K562 (cell line): Measurements from ENCODE around the gene ALKBH4. TPM values are rescaled to one million over a fixed set of nuclear protein-coding genes. Genes with fewer than 3 reads are reported as not detected.
A peak's percentile ranks its signal among the peaks of the same experiment; 100 is the strongest.

Experiments
- ATAC-seq: fragments of 200-7000 bp; cut with Tn5 transposase; 3 replicates; pipeline ENCODE4 v1.9.1; 2020; ENCODE audit warnings: moderate library complexity
- BruUV-seq: library from RNA; stranded (reverse); fragments of 400-500 nt; replicated peaks from 2 replicates; lab custom pipeline; 2021; lab: Mats Ljungman, UMichigan
- CTCF ChIA-PET: fragments of 300-600 bp; formaldehyde crosslinking; extraction: SDS; loops from one replicate; lab custom pipeline; 2021; ENCODE audit warnings: low intra/inter-chr PET ratio; lab: Yijun Ruan, JAX
- POLR2A ChIA-PET: fragments of 300-600, 350-650 bp; sonication (Branson Sonifier 250); formaldehyde crosslinking; extraction: SDS; loops from one replicate; lab custom pipeline; 2021; ENCODE audit warnings: antibody characterized with exemption, inconsistent platforms; lab: Yijun Ruan, JAX
- DNase-seq, 4 experiments: peaks; one replicate each; pipeline versions ENCODE4 v3.0.0 to v3.0.0-alpha.2; 2011 to 2018; ENCODE audit warnings: low spot score in 3 of 4, mixed read lengths in 3 of 4; ENCODE audit errors: extremely low read depth in 1 of 4
- FAIRE-seq: peaks from 2 replicates; lab custom pipeline; 2011; peaks lifted over from hg19 to GRCh38; lab: Jason Lieb, UNC
- H2AFZ ChIP-seq: 2 replicates; pipeline ENCODE4 v1.6.0; 2011; ENCODE audit warnings: low read depth, low read length, control low read depth, inconsistent platforms
- H3K27ac ChIP-seq: fragments of 200-600 bp; 3 replicates; pipeline ENCODE4 v1.8.0; 2011; ENCODE audit warnings: low read depth, mild to moderate bottlenecking, control low read depth, inconsistent platforms, low read length, moderate library complexity, mixed read lengths; ENCODE audit errors: extremely low read depth
- H3K27me3 ChIP-seq, 2 experiments: fragments of 300-600 bp in 1 of 2; 2 replicates in 1 of 2; 3 replicates in 1 of 2; pipeline versions ENCODE4 v1.6.0 to v1.8.0; 2011; ENCODE audit warnings: inconsistent platforms in 2 of 2, low read length in 2 of 2, mild to moderate bottlenecking in 1 of 2, mixed read lengths in 1 of 2, moderate library complexity in 1 of 2; ENCODE audit not compliant: control insufficient read depth in 2 of 2, insufficient read depth in 2 of 2
- H3K36me3 ChIP-seq: fragments of 300-600 bp; 3 replicates; pipeline ENCODE4 v1.8.0; 2011; ENCODE audit warnings: mild to moderate bottlenecking, low read length, inconsistent platforms; ENCODE audit not compliant: control insufficient read depth, insufficient read depth
- H3K4me1 ChIP-seq, 2 experiments: fragments of 200-600 bp in 1 of 2; replicated peaks in 1 of 2; 2 replicates in 1 of 2; 3 replicates in 1 of 2; pipeline versions ENCODE4 v1.5.1 to v1.8.0; 2011; ENCODE audit warnings: inconsistent platforms in 2 of 2, low read length in 2 of 2, mild to moderate bottlenecking in 1 of 2, mixed read lengths in 1 of 2, moderate library complexity in 1 of 2; ENCODE audit not compliant: control insufficient read depth in 2 of 2, insufficient read depth in 2 of 2
- H3K4me2 ChIP-seq: 2 replicates; pipeline ENCODE4 v1.6.1; 2011; ENCODE audit warnings: low read length, control low read depth, inconsistent platforms, mixed read lengths; ENCODE audit not compliant: insufficient read depth
- H3K4me3 ChIP-seq: fragments of 200-600 bp; sonication (generic), shearing (Covaris generic); 2 replicates; pipeline ENCODE4 v1.5.1; 2016; ENCODE audit warnings: control low read depth, inconsistent platforms
- H3K79me2 ChIP-seq: fragments of 200-600 bp; 3 replicates; pipeline ENCODE4 v1.8.0; 2011; ENCODE audit warnings: low read length, inconsistent platforms; ENCODE audit not compliant: control insufficient read depth, insufficient read depth
- H3K9ac ChIP-seq, 2 experiments: 2 replicates each; pipeline versions ENCODE4 v1.6.0 to v1.6.1; 2011; ENCODE audit warnings: low read depth in 2 of 2, low read length in 2 of 2, control low read depth in 1 of 2, inconsistent platforms in 1 of 2, mild to moderate bottlenecking in 1 of 2, mixed read lengths in 1 of 2; ENCODE audit not compliant: insufficient read depth in 1 of 2
- H3K9me1 ChIP-seq: one replicate; pipeline ENCODE4 v1.6.0; 2011; ENCODE audit warnings: inconsistent platforms, mild to moderate bottlenecking, low read length, moderate library complexity; ENCODE audit not compliant: control insufficient read depth, insufficient read depth
- H3K9me3 ChIP-seq: replicated peaks from 2 replicates; pipeline ENCODE4 v1.5.1; 2011; ENCODE audit warnings: low read depth, low read length, inconsistent platforms; ENCODE audit not compliant: control insufficient read depth, insufficient read depth
- H4K20me1 ChIP-seq: replicated peaks from 2 replicates; pipeline ENCODE4 v1.6.1; 2011; ENCODE audit warnings: low read length, inconsistent platforms, mixed read lengths; ENCODE audit not compliant: control insufficient read depth, insufficient read depth
- CBFB ChIP-seq: sonication (generic); formaldehyde crosslinking; IDR thresholded peaks from 2 replicates; pipeline ENCODE4 v1.4.0; 2020; ENCODE audit warnings: mild to moderate bottlenecking, missing genetic modification reagents
- CSDE1 ChIP-seq, 2 experiments: fragments of 450-650 bp; IDR thresholded peaks; 2 replicates each; pipeline ENCODE4 v1.6.1; 2016; ENCODE audit warnings: mild to moderate bottlenecking in 1 of 2
- DNMT1 ChIP-seq: fragments of 450-650 bp; IDR thresholded peaks from 2 replicates; pipeline ENCODE4 v1.6.1; 2016; ENCODE audit warnings: antibody characterized with exemption, mild to moderate bottlenecking
- GATA2 ChIP-seq: sonication (generic); formaldehyde crosslinking; IDR thresholded peaks from 2 replicates; pipeline ENCODE4 v1.4.0; 2020; ENCODE audit warnings: mild to moderate bottlenecking, missing genetic modification reagents
- HDAC3 ChIP-seq: fragments of 450-650 bp; IDR thresholded peaks from 2 replicates; pipeline ENCODE4 v1.6.1; 2018; ENCODE audit warnings: borderline replicate concordance, mild to moderate bottlenecking, moderate library complexity; ENCODE audit not compliant: partially characterized antibody
- HMG20A ChIP-seq: fragments of 450-650 bp; formaldehyde crosslinking; conservative IDR thresholded peaks from 2 replicates; pipeline ENCODE4 v1.4.0; 2020; ENCODE audit warnings: mild to moderate bottlenecking, mixed read lengths
- MIER1 ChIP-seq: fragments of 450-650 bp; IDR thresholded peaks from 2 replicates; pipeline ENCODE4 v1.6.1; 2016; ENCODE audit warnings: antibody characterized with exemption, mild to moderate bottlenecking, low read depth
- PTRF ChIP-seq: fragments of 450-650 bp; IDR thresholded peaks from 2 replicates; pipeline ENCODE4 v1.6.1; 2016; ENCODE audit warnings: mild to moderate bottlenecking, missing genetic modification characterization, missing compliant biosample characterization
- SMARCE1 ChIP-seq: fragments of 450-650 bp; IDR thresholded peaks from 2 replicates; pipeline ENCODE4 v1.7.1; 2016; ENCODE audit warnings: mild to moderate bottlenecking
- WGBS: fragments of 100-300 bp; shearing (Covaris generic); methylation state at CpG from one replicate; pipeline ENCODE4 v1.1.6; 2016; ENCODE audit warnings: low coverage, mixed read lengths; ENCODE audit not compliant: insufficient coverage; ENCODE audit errors: missing lambda C conversion rate; 5-methylcytosine and 5-hydroxymethylcytosine counted together
- in situ Hi-C: fragments of 300-500 bp; cut with MboI; formaldehyde crosslinking; loops from 4 replicates; pipeline ENCODE4 v1.15.0; 2018; ENCODE audit warnings: inconsistent platforms, mixed read lengths
- intact Hi-C: fragments of 100-400 bp; cut with micrococcal nuclease; formaldehyde crosslinking; loops from 2 replicates; pipeline ENCODE4 v1.14.2; 2022
- polyA plus RNA-seq, 8 experiments: library from polyadenylated mRNA; depleted of rRNA in 4 of 8; stranded (reverse) in 5 of 8; unstranded in 3 of 8; fragments of >200 nt; fragmentation: Nextera tagmentation in 2 of 8; fragmentation: Illumina TruSeq in 1 of 8; extraction: Ambion mirVana in 2 of 8; extraction: Trizol in 1 of 8; gene quantifications; 2 replicates each; pipeline versions ENCODE4 v1.2.1 to v1.2.3, GENCODE V29; 2011 to 2014; ENCODE audit warnings: inconsistent platforms in 1 of 8, missing spikeins in 1 of 8
- total RNA-seq, 7 experiments: library from RNA; depleted of rRNA in 6 of 7; stranded (reverse); fragments of >200 nt in 6 of 7; fragmentation: Illumina TruSeq in 2 of 7; extraction: Trizol in 2 of 7; gene quantifications; 2 replicates each; pipeline versions ENCODE4 v1.2.1 to v1.2.3, GENCODE V29; 2011 to 2021; ENCODE audit warnings: low replicate concordance in 1 of 7
- TF ChIP-seq, protein P1 (sequence below): sonication (generic); formaldehyde crosslinking; IDR thresholded peaks from 2 replicates; pipeline ENCODE4 v1.9.0; 2022; ENCODE audit warnings: mild to moderate bottlenecking, missing genetic modification reagents
- TF ChIP-seq, protein P2 (sequence below): sonication (generic); formaldehyde crosslinking; IDR thresholded peaks from 2 replicates; pipeline ENCODE4 v1.8.0; 2022; ENCODE audit warnings: missing genetic modification reagents, mild to moderate bottlenecking, borderline replicate concordance

The ALKBH4 gene
- total and polyA plus RNA-seq, 9 of the 15 experiments (the other 6 are each of a cell fraction or from before 2014, with no cell fraction given): 4.6 to 21.4 (median 11.8) TPM

DNA sequence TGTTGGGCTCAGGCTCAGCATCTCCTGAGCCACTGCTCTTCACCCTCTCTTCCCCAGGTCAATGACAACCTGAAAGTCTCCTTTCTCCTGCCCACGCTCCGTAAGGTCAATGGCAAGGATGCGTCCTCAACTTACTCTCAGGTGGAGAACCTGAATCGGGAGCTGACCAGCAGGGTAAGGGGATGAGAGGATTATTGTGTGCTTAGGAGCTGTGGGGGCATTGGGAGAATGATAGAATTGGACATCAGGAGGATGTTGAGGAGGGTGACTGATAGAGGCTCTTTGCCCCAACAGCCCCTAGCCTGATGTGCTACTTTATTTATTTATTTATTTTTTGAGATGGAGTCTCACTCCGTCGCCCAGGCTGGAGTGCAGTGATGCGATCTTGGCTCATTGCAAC is 1.4 kb upstream of the ALKBH4 start:
- H3K4me1 ChIP-seq: peaks cover 11 to 61% of the 10 kb centered on the region in 2 experiments; a peak in 3 of 5 replicates
- H3K4me3 ChIP-seq: peak overlapping the region; percentile 93; the same call in 1 of the 2 replicates
- peaks cover 42% of the 10 kb centered on the region for H3K79me2 ChIP-seq
- peak overlapping the region; percentile 96; a peak in 3 of 4 replicates for H3K9ac ChIP-seq
- H3K9me3 ChIP-seq: no peaks in the 10 kb centered on the region
- WGBS: 92% methylated on average over 7 of the region's 7 CpGs
- POLR2A ChIA-PET: no interaction called here
- BruUV-seq: no TSS peak
- FAIRE-seq (no peak), ATAC-seq (no peak), DNase-seq (no peak)
- H3K9me1 ChIP-seq: peaks cover 5% of the 10 kb centered on the region
- no peaks in the 10 kb centered on the region for H3K27me3 ChIP-seq
- no peak for TF ChIP-seq CSDE1 (IDR thresholded peaks at IDR 0.05)
- 0 out of 2 replicates have a peak, but pooled peaks have one; percentile 30 for TF ChIP-seq CBFB (CRISPR knock-in tag)
- no peak overlapping the region for H3K27ac ChIP-seq
- H3K4me2 ChIP-seq: peak overlapping the region; percentile 95
- no peaks in the 10 kb centered on the region for H4K20me1 ChIP-seq
- CTCF ChIA-PET: interaction anchor here (1.4 kb wide), 1 partner anchor 54 kb away, joined by 4 read pairs; no protein-coding TSS in a partner anchor
- intact Hi-C loops: no loop called here
- peaks cover 46% of the 10 kb centered on the region; the same call in 2 of the 3 replicates for H3K36me3 ChIP-seq
- in situ Hi-C loops: loop anchor here (25.0 kb wide), 2 partner anchors 96 to 196 kb away; partner anchors contain the start of genes POLR2J2, POLR2J3, SPDYE2 and SPDYE2B
- H2AFZ ChIP-seq: no peak overlapping the region

DNA sequence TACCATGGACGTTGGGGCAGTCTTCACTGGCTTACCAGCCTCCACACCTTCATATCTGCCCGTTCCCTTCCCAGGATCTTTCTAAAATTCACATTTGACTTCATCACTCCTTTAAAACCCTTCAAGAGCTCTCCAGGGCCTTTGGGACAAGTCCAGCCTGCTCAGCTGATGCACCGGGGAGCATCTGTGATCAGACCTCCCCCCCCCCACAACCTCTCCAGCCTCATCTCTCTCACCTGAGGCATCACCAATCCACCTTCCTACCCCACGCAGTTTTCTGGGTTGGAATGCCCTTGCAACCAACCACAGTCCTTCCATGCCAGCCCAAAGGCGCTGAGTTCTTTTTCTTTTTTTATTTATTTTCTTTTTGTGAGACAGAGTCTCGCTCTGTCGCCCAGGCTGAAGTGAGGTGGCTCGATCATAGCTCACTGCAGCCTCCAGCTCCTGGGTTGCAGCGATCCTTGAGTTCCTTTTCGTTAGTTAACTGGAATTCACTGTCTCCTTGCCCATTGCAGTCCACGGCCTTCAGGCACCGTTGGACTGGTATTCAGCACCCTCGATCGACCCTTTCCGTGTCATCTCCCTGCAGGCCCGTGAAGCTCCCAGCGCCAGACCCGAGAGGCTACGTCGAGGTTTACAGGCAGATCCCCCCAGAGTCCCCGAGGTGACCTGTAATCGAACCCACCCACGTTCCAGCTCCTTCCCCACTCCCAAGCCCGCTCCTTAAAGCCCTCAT is 654 bp downstream of the ALKBH4 start:
- BruUV-seq: TSS peak; percentile 57
- Histone ChIP-seq H3K4me2 (peak overlapping the region; percentile 95), H3K9ac (peak overlapping the region; percentile 96), H4K20me1 (no peaks in the 10 kb centered on the region), H2AFZ (peak overlapping the region; percentile 98), H3K36me3 (peaks cover 40% of the 10 kb centered on the region; the same call in 2 of the 3 replicates), H3K79me2 (peaks cover 47% of the 10 kb centered on the region), H3K27ac (peak overlapping the region; percentile 86), H3K4me3 (peak overlapping the region; percentile 93), H3K27me3 (no peaks in the 10 kb centered on the region), H3K9me1 (peaks cover 5% of the 10 kb centered on the region), H3K4me1 (peaks cover 11 to 54% of the 10 kb centered on the region in 2 experiments; a peak in 3 of 5 replicates), H3K9me3 (no peaks in the 10 kb centered on the region)
- ATAC-seq (peak; percentile 2), FAIRE-seq (no peak), DNase-seq (peak in 3 of 4 experiments; percentile 41 to 56 (median 46))
- ChIA-PET CTCF (interaction anchor here (0.9 kb wide), 1 partner anchor 67 kb away, joined by 4 read pairs; no protein-coding TSS in a partner anchor), POLR2A (interaction anchor here (0.5 to 1.4 kb wide), 5 partner anchors 8 to 176 kb away, joined by 3 to 5 read pairs (median 4); no protein-coding TSS in a partner anchor)
- 7% methylated on average over 24 of the region's 24 CpGs for WGBS
- intact Hi-C loops (no loop called here), in situ Hi-C loops (loop anchor here (25.0 kb wide), 2 partner anchors 98 to 198 kb away; partner anchors contain the start of genes POLR2J2, POLR2J3, SPDYE2 and SPDYE2B)
- 0 out of 2 replicates have a peak, but pooled peaks have one; percentile 25 for TF ChIP-seq DNMT1
- TF ChIP-seq MIER1: 0 out of 2 replicates have a peak, but pooled peaks have one; percentile 72
- TF ChIP-seq, protein P1, sequence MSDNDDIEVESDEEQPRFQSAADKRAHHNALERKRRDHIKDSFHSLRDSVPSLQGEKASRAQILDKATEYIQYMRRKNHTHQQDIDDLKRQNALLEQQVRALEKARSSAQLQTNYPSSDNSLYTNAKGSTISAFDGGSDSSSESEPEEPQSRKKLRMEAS: no peak
- no peak for TF ChIP-seq HMG20A (CRISPR knock-in tag)
- TF ChIP-seq, protein P2, sequence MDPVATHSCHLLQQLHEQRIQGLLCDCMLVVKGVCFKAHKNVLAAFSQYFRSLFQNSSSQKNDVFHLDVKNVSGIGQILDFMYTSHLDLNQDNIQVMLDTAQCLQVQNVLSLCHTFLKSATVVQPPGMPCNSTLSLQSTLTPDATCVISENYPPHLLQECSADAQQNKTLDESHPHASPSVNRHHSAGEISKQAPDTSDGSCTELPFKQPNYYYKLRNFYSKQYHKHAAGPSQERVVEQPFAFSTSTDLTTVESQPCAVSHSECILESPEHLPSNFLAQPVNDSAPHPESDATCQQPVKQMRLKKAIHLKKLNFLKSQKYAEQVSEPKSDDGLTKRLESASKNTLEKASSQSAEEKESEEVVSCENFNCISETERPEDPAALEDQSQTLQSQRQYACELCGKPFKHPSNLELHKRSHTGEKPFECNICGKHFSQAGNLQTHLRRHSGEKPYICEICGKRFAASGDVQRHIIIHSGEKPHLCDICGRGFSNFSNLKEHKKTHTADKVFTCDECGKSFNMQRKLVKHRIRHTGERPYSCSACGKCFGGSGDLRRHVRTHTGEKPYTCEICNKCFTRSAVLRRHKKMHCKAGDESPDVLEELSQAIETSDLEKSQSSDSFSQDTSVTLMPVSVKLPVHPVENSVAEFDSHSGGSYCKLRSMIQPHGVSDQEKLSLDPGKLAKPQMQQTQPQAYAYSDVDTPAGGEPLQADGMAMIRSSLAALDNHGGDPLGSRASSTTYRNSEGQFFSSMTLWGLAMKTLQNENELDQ (CRISPR knock-in tag): 0 out of 2 replicates have a peak, but pooled peaks have one; percentile 29
- TF ChIP-seq PTRF (tag): no peak
- TF ChIP-seq SMARCE1: peak; percentile 49; the same call in 1 of the 2 replicates
- TF ChIP-seq HDAC3: no peak
- peak; percentile 54; the same call in 1 of the 2 replicates for TF ChIP-seq GATA2 (CRISPR knock-in tag)
